HG02642 (cell line): ENCODE data around the gene TEDC1.

Source experiments
- ATAC-seq: cut with Tn5 transposase; IDR thresholded peaks from one replicate; pipeline ENCODE4 v1.9.1; 2021; ENCODE audit warnings: mild to moderate bottlenecking; ENCODE audit not compliant: unreplicated experiment, poor library complexity

The TEDC1 gene

DNA sequence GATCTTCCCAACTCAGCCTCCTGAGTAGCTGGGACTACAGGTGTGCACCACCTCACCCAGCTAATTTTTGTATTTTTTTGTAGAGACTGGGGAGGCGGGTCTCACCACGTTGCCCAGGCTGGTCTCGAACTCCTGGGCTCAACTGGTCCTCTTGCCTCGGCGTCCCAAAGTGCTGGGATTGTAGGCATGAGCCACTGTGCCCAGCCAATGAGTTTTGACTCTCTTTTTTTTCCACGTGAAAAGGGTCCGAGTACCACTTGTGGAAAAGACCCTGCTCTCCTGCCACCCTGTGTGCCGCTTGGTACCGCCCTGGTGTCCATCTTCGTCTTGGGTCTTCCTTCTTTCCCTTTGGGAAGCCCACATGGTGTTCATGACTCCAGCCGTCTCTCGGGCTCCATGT, 17.6 kb downstream of the TEDC1 start:
- ATAC-seq: no peak

DNA sequence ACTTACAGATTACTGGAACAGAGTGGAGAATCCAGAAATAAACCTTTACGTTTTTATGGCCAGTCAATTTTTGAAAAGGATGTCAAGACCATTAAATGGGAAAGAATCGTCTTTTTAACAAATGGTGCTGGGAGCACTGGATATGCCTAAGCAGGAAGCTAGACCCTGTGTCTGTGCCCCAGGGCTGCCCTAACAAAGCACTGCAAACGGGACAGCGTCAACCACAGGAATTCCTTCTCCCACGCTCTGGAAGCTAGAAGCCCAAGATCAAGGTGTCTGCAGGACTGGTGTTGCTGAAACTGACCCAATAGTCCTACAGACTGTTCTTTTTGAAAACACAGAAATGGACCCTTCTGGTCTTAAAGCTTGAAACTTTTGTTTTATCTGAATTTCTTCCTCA, 26.1 kb downstream of the TEDC1 start:
- no peak for ATAC-seq

GRCh38 chr14:105519946-105520698, 29.1 kb downstream of the TEDC1 start:
- no peak for ATAC-seq

DNA sequence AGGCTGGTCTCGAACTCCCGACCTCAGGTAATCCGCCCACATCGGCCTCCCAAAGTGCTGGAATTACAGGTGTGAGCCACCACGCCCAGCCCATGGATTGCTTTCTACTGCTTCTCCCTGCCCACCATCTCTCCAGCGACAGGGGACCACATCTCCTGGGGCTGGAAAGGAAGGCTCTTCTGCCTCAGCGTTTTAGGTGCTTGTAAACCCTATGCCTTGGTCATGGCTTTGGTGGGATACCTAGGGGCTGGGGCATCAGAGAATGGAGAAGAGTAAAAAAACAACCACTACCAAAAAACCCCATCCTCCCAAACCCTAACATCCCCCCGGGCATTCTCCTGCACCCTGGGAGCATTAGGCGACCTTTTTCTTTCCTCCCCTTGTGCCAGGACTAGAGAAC, 34.3 kb downstream of the TEDC1 start:
- no peak for ATAC-seq

GRCh38 chr14:105525861-105526775, 35.1 kb downstream of the TEDC1 start, which contains the start of gene TMEM121:
TSS of gene TMEM121 (plus strand) at chr14:105526583. CDS start at chr14:105528835, 2,252 bp downstream.
- ATAC-seq: no peak

DNA sequence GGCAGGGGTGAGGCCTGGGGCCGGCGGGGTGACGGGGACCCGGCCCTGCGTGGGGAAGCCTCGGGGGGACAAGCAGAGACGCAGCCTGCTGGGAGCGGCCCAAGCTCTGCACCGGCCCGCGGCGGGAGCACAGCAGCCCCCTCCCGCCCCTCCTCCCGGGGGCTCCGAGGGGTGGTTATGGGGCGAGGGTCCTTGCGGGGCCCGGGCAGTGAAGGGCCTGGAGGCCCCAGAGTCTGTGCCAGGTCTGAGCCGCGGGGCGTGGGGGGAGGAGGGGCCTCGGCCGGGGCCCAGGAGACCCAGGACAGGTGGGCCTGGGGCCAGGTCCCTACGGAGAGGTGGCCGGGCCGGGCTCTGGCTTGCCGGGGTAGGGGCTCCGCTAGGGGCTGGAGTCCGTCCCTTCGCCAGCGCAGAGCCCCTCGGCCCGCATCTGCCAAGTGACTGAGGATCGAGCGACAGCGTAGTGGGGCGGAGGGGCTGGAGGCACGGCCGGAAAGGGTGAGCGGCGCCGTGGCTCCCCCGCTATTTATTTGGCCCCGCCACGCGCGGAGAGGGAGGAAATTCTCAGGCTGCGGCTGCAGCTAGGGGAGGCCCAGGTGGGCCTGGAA, 35.8 kb downstream of the TEDC1 start:
- no peak for ATAC-seq

DNA sequence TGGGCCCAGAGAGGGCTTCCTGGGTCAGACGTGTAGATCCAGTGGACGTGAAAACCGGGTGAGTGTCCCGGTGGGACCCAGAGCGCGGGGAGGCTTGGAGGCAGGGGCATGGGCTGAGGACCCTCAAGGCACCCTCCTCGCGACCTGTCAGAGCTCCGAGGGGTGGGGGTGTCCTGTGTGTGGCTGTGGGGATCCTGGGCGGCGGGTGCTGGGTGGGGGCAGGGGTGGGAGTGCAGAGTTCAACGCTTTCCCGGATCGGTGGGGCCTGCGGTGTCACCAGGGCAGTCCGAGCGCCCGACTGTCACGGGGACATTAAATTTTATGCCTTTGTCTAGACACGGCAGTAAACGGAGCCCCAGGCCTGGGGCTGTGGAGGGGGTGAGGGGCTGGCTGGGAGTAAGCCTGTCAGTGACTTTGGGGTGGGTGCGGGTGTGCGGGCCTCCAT, 36.4 kb downstream of the TEDC1 start:
- ATAC-seq: no peak

DNA sequence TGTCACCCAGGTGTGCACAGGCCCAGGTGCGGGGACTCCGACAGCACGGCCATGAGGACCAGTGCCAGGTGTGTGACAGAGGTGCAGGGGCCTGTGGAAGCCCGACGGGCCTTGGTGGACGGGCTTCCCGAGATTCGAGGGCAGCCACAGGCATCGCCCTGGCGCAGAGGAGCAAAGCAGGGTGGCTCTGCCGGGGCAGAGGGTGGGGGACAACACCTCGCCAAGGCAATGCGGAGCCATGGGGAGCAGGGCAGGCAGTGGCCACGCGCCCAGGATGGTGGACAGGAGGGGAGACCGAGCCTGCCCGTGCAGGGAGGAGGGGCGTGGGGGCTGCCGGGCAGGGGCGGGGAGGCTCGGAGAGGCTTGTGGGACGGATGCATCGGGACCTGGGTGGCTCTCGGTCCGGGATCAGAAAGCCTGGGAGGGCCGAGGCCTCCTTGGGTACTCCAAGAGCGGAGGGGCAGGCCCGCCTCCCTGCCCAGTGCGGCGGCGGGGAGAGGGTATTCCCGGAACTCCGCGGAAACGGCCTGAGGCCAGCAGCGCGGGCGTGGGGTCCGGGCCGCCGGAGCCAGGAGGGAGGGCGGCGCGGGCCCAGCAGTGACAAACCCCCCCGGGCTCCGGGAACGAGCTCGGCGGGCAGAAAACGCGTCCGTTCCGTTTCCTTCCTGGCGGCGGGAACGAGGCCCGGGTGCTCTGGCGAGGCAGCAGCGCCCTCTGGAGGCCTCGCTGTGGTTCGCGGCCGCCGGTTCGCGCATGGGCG, 37.0 kb downstream of the TEDC1 start:
- peak; percentile 51 for ATAC-seq

- peak; percentile 10 for ATAC-seq
Observed at GRCh38 chr14:105528586-105529318, 37.7 kb downstream of the TEDC1 start.

- no peak for ATAC-seq
Observed at GRCh38 chr14:105529319-105529568, 38.2 kb downstream of the TEDC1 start.

DNA sequence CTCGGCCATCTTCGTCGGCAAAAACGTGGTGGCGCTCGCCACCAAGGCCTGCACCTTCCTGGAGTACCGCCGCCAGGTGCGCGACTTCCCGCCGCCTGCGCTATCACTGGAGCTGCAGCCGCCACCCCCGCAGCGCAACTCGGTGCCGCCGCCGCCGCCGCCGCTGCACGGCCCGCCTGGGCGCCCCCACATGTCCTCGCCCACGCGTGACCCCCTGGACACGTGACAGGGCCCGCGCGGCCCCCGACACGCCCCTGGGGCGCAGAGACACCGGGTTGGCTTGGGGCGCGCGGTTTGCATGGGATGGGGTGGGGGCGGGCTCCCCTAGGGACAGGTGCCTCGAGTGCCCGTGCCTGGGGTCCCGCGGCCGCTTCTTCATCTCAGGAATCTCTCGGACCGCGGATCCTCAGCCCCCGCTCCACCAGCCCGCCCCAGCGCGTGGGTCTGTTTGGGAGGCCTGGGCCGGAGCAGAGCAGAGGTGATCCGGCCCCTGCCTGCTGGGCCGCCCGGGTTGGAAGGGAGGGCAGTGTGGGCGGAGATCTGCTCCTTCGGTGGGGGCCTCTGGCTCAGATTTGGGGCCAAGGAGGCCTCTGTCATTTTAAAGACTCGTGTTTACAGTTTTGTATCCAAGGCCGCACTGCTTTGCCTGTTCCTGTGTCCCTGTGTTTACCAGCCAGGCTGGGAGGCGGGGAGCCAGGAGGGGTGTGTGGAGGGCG, 38.7 kb downstream of the TEDC1 start:
- ATAC-seq: no peak

DNA sequence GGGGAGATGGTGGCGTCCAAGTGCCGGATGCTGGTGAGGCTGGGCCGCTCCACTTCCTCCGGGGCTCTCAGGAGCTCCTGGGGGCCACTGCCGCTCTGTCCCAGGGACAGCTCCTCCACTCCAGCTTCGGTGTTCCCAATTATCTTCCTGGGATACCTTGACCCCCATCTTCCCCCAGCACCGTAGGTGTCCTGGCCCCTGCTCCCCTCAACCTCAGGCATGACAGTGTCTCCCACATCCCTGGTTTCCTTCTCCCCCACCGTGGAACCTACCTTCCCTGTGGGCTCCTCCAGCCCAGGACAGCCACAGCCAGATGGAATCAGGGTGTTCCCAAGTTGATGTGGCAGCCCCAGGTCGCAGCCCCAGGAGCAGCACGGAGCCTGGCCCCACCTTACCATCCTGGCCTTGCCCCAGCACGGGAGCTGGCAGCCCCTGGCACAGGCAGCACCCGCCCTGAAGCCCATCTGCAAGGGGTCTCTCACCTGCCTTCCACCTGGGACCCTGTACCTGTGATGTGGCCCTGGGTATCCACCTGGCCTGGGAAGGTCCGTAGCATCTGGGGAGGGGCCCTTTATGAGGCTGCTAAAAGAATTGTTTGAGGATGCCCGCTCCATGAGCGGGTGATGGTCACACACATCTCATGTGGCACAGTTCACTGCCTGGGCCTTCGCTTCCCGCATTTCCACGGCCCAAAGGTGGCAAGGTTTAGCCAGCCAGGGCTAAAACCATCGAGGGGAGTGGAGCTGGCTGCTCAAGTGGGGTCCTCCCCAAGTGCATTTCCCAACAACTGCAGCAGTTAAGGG, 39.4 kb downstream of the TEDC1 start:
- no peak for ATAC-seq

DNA sequence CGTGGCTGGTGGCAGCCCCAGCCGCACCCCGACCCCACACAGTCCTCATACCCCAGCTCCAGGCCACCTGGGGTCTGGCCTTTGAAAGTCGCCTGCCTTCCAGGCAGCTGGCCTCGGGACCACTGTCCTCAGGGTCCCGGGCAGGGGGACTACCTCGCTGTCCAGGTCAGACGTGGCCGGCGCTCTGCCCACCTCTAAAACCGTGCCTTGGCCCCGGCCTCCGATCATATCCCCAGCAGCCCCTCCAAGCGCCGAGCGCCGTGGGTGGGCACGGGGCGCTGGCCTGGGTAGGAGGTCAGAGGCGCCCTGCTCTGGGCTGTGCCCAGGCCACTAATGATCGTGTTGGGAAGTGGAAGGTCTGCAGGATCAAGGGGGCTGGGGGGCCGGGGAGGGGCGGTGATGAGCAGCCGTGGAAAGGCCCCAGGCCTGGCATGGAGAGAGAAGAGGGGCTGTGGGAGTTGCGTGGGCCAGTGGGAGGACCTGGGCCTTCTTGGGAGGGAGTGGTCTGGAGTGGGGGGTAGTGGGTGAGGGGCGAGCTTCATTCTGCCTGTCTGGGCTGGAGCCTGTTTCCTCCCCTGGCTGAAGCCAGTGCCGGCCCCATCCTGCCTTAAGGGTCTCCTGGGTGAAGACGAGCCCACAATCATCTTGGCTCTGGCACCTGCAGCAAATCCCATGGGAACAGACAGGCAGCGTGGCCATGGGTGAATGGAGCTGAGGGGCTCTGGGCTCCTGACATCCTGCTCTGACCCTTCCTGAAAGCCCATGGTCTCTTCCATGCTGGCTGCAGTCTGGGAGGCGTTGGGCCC, 40.2 kb downstream of the TEDC1 start:
- ATAC-seq: no peak

- no peak for ATAC-seq
Observed at GRCh38 chr14:105531894-105532623, 41.0 kb downstream of the TEDC1 start.

DNA sequence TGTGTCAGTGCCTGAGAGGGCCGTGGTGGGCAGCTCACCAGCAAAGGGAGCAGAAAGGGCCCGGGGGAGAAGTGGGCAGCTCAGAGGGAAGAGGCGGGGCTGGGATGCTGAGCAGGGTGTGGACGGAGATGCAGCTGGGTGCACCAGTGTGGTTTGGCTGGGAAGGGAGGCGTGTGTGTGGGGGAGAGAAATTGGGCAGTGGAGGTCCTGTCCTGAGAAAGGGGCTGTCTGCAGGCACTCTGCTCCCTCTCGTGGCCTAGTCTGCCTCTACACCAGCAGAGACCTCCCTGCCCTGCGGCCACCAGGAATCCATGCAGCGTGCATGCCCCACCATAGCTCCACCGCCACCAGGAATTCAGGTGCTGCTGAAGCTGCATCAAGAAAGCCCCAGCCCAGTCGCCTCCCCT, 41.7 kb downstream of the TEDC1 start:
- ATAC-seq: no peak

- no peak for ATAC-seq
Observed at GRCh38 chr14:105533391-105533790, 42.3 kb downstream of the TEDC1 start.
